Kidney epithelial cell (primary cell): ENCODE data around the gene CEP250. TPM values are rescaled to one million over a fixed set of nuclear protein-coding genes. Genes with fewer than 3 reads are reported as not detected.

Source experiments
- DNase-seq: peaks from one replicate; pipeline ENCODE4 v3.0.0-alpha.2; 2010; ENCODE audit warnings: low read depth
- H3K27me3 ChIP-seq: 2 replicates; pipeline ENCODE4 v1.6.0; 2011; ENCODE audit warnings: low read length; ENCODE audit not compliant: control insufficient read depth, insufficient read depth
- H3K36me3 ChIP-seq: 2 replicates; pipeline ENCODE4 v1.5.1; 2011; ENCODE audit warnings: low read length; ENCODE audit not compliant: control insufficient read depth, insufficient read depth
- H3K4me3 ChIP-seq: 2 replicates; pipeline ENCODE4 v1.5.1; 2011; ENCODE audit warnings: low read depth, mild to moderate bottlenecking, control low read depth, low read length
- total RNA-seq: library from RNA; depleted of rRNA; stranded (reverse); fragments of >200 nt; gene quantifications from 2 replicates; pipeline ENCODE4 v1.2.3, GENCODE V29; 2015
- TF ChIP-seq, protein P1 (sequence below): IDR thresholded peaks from 2 replicates; pipeline ENCODE4 v1.5.1; 2011; ENCODE audit warnings: mild to moderate bottlenecking, moderate library complexity, low read length, control low read depth, inconsistent platforms; ENCODE audit not compliant: insufficient read depth, poor library complexity, severe bottlenecking

CEP250 gene, protein sequence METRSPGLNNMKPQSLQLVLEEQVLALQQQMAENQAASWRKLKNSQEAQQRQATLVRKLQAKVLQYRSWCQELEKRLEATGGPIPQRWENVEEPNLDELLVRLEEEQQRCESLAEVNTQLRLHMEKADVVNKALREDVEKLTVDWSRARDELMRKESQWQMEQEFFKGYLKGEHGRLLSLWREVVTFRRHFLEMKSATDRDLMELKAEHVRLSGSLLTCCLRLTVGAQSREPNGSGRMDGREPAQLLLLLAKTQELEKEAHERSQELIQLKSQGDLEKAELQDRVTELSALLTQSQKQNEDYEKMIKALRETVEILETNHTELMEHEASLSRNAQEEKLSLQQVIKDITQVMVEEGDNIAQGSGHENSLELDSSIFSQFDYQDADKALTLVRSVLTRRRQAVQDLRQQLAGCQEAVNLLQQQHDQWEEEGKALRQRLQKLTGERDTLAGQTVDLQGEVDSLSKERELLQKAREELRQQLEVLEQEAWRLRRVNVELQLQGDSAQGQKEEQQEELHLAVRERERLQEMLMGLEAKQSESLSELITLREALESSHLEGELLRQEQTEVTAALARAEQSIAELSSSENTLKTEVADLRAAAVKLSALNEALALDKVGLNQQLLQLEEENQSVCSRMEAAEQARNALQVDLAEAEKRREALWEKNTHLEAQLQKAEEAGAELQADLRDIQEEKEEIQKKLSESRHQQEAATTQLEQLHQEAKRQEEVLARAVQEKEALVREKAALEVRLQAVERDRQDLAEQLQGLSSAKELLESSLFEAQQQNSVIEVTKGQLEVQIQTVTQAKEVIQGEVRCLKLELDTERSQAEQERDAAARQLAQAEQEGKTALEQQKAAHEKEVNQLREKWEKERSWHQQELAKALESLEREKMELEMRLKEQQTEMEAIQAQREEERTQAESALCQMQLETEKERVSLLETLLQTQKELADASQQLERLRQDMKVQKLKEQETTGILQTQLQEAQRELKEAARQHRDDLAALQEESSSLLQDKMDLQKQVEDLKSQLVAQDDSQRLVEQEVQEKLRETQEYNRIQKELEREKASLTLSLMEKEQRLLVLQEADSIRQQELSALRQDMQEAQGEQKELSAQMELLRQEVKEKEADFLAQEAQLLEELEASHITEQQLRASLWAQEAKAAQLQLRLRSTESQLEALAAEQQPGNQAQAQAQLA (N-terminal part only)
- 43.7 and 65.3 TPM in 2 replicates for total RNA-seq

DNA sequence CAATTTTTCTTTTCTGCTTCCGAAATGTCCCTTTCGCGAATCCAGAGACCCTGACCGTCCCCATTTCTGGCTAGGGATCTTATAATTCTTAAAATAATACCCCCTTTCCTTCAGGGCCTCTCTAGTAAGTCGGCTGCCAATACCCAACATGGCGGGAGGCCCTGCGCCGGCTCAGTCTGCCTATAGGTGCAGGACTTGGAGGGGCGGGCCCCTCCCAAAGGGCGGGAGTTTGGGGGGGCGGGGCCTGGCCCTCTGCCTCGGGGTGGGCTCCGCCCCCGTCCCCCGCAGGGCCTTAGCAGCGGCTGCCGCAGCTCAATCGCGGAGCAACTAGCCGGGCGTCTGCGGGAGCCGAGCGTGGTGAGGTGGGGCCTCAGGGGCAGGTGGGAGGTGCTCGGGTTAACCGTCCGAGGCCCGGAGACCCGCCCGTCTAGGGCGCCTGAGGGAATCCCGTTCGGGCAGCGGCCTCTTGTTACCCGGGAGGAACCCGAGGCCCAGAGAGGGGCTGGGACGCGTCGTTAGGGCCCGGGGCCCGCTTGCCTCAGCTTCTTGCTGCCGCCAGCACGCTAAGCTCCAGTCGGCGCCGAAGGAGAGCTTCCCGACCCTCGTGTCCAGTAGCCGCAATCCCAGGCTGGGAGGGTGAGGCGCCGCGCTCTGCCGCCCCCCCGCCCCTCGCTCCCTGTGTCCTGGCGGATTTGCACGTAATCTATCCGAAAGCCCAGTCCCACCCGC, at the start of gene CEP250:
Gene CEP250 (plus strand): TSS at position 718 of the 729 bp plus-strand sequence. CDS start 6,770 bp downstream, outside the sequence.
- DNase-seq = peak; percentile 70
- TF ChIP-seq, protein P1, sequence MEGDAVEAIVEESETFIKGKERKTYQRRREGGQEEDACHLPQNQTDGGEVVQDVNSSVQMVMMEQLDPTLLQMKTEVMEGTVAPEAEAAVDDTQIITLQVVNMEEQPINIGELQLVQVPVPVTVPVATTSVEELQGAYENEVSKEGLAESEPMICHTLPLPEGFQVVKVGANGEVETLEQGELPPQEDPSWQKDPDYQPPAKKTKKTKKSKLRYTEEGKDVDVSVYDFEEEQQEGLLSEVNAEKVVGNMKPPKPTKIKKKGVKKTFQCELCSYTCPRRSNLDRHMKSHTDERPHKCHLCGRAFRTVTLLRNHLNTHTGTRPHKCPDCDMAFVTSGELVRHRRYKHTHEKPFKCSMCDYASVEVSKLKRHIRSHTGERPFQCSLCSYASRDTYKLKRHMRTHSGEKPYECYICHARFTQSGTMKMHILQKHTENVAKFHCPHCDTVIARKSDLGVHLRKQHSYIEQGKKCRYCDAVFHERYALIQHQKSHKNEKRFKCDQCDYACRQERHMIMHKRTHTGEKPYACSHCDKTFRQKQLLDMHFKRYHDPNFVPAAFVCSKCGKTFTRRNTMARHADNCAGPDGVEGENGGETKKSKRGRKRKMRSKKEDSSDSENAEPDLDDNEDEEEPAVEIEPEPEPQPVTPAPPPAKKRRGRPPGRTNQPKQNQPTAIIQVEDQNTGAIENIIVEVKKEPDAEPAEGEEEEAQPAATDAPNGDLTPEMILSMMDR = no peak
- Histone ChIP-seq H3K4me3 (peak within 1 kb of the TSS; percentile 54), H3K36me3 (no peaks in the 10 kb centered on the region), H3K27me3 (no peaks in the 10 kb centered on the region)

DNA sequence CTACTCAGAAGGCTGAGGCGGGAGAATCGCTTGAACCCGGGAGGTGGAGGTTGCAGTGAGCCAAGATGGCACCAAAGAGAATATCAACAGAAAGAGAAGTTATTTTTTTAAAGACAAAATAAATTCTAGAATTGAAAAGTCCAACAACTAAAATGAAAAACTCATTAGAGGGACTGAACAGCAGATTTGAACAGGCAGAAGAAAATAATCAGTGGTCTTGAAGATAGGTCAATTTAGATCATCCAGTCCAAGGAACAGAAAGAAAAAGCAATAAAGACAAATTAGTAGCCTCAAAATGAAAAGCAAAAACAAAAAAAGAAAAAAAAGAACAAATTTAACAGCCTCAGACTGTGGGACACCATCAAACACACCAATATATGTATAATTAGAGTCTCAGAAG, 49.6 kb upstream of the CEP250 start:
- TF ChIP-seq, protein P1 = no peak
- Histone ChIP-seq H3K4me3 (no peak overlapping the region), H3K27me3 (no peaks in the 10 kb centered on the region), H3K36me3 (no peaks in the 10 kb centered on the region)
- no peak for DNase-seq

DNA sequence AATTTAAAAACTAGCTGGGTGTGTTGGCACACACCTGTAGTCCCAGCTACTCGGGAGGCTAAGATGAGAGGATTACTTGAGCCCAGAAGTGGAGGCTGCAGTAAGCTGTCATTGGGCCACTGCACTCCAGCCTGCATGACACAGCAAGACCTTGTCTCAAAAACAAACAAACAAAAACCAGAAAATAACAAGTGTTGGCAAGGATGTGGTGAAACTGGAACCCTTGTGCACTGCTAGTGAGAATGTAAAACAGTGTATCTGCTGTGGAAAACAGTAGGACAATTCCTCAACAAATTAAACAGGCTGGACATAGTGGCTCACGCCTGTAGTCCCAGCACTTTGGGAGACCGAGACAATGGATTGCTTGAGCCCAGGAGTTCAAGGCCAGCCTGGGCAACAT, 47.1 kb upstream of the CEP250 start:
- TF ChIP-seq, protein P1 = no peak
- H3K4me3 ChIP-seq = no peak overlapping the region
- no peak for DNase-seq
- no peaks in the 10 kb centered on the region for H3K27me3 ChIP-seq
- no peaks in the 10 kb centered on the region for H3K36me3 ChIP-seq

- no peaks in the 10 kb centered on the region for H3K36me3 ChIP-seq
- TF ChIP-seq, protein P1 = no peak
- no peak for DNase-seq
- no peaks in the 10 kb centered on the region for H3K27me3 ChIP-seq
- no peak overlapping the region for H3K4me3 ChIP-seq
These were observed 45.9 kb upstream of the CEP250 start for GRCh38 chr20:35409542-35409941.

DNA sequence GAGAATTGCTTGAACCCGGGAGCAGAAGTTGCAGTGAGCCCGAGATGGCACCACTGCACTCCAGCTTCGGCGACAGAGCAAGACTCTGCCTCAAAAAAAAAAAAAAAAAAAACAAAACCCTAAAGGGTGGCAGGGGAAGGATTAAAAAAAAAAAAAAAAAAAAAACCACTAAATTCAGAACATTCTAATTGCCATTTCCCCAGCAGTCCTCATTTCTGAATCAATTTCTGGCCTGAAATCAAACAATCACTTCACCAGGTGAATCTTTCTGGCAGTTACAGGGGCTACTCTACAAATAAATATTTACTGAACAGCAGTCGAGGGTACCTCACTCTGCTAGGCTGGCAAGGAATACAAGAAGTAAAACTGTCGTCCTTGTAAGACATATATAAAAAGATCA, 44.8 kb upstream of the CEP250 start:
- Histone ChIP-seq H3K27me3 (no peaks in the 10 kb centered on the region), H3K36me3 (no peaks in the 10 kb centered on the region), H3K4me3 (no peak overlapping the region)
- DNase-seq = no peak
- TF ChIP-seq, protein P1 = no peak
